Cardiac muscle cell (in vitro differentiated cells and primary cell): ENCODE data around the gene NFATC1. TPM values are rescaled to one million over a fixed set of nuclear protein-coding genes. Genes with fewer than 3 reads are reported as not detected.

Source experiments
- DNase-seq, 2 donors: peaks; one replicate each; pipeline versions ENCODE4 v3.0.0 to v3.0.0-alpha.2; 2010 to 2017; ENCODE audit warnings: low read depth in 1 of 2, low spot score in 1 of 2
- H3K27ac ChIP-seq: fragments of 200-600 bp; sonication (generic); 2 replicates; pipeline ENCODE4 v1.5.1; 2016
- H3K27me3 ChIP-seq: fragments of 200-600 bp; sonication (generic); 2 replicates; pipeline ENCODE4 v1.6.0; 2016; ENCODE audit warnings: control low read depth
- H3K36me3 ChIP-seq: fragments of 200-600 bp; sonication (generic); 2 replicates; pipeline ENCODE4 v1.5.1; 2016; ENCODE audit warnings: control low read depth
- H3K4me1 ChIP-seq: fragments of 200-600 bp; sonication (generic); 2 replicates; pipeline ENCODE4 v1.8.1; 2017; ENCODE audit warnings: low read depth, mild to moderate bottlenecking, mixed run types
- H3K4me3 ChIP-seq: fragments of 200-600 bp; sonication (generic); 2 replicates; pipeline ENCODE4 v1.5.1; 2016; ENCODE audit warnings: mild to moderate bottlenecking
- H3K9me3 ChIP-seq: fragments of 200-600 bp; sonication (generic); 2 replicates; pipeline ENCODE4 v1.5.1; 2017; ENCODE audit warnings: low read depth, mild to moderate bottlenecking, control low read depth
- CTCF ChIP-seq: IDR thresholded peaks from 2 replicates; pipeline ENCODE4 v1.5.1; 2012; ENCODE audit warnings: low read depth, mild to moderate bottlenecking, low read length
- polyA plus RNA-seq: library from polyadenylated mRNA; unstranded; fragments of >200 nt; fragmentation: Nextera tagmentation; extraction: Ambion mirVana; gene quantifications from 2 replicates; pipeline ENCODE4 v1.2.1, GENCODE V29; 2016
- total RNA-seq: library from RNA; depleted of rRNA; stranded (reverse); fragments of >200 nt; gene quantifications from 2 replicates; pipeline ENCODE4 v1.2.3, GENCODE V29; 2016

Gene NFATC1
- total and polyA plus RNA-seq, 2 experiments from 2014 or later = 10.8 to 11.7 TPM

GRCh38 chr18:79515331-79515730, 119.6 kb downstream of the NFATC1 start:
- no peak for DNase-seq
- Histone ChIP-seq H3K27me3 (no peaks in the 10 kb centered on the region), H3K4me1 (peaks cover 15% of the 10 kb centered on the region), H3K4me3 (no peak overlapping the region), H3K9me3 (no peaks in the 10 kb centered on the region), H3K36me3 (no peaks in the 10 kb centered on the region), H3K27ac (no peak overlapping the region)
- no peak for TF ChIP-seq CTCF

- no peak overlapping the region for H3K4me3 ChIP-seq
- H3K27me3 ChIP-seq = no peaks in the 10 kb centered on the region
- no peaks in the 10 kb centered on the region for H3K9me3 ChIP-seq
- peak in 1 of 2 donors; percentile 31 for DNase-seq
- H3K4me1 ChIP-seq = peaks cover 15% of the 10 kb centered on the region
- H3K27ac ChIP-seq = peak overlapping the region; percentile 25
- no peak for TF ChIP-seq CTCF
- no peaks in the 10 kb centered on the region for H3K36me3 ChIP-seq
Observed at GRCh38 chr18:79515944-79516351, 120.2 kb downstream of the NFATC1 start.

- Histone ChIP-seq H3K4me3 (no peak overlapping the region), H3K27ac (peak overlapping the region; percentile 25), H3K36me3 (no peaks in the 10 kb centered on the region), H3K4me1 (peaks cover 15% of the 10 kb centered on the region), H3K9me3 (no peaks in the 10 kb centered on the region), H3K27me3 (no peaks in the 10 kb centered on the region)
- TF ChIP-seq CTCF = no peak
- DNase-seq = no peak
Observed at GRCh38 chr18:79516441-79516931, 120.8 kb downstream of the NFATC1 start.

GRCh38 chr18:79517341-79517740, 121.6 kb downstream of the NFATC1 start:
- H3K27me3 ChIP-seq = no peaks in the 10 kb centered on the region
- peaks cover 15% of the 10 kb centered on the region for H3K4me1 ChIP-seq
- H3K9me3 ChIP-seq = no peaks in the 10 kb centered on the region
- H3K4me3 ChIP-seq = no peak overlapping the region
- H3K27ac ChIP-seq = no peak overlapping the region
- no peak for TF ChIP-seq CTCF
- no peaks in the 10 kb centered on the region for H3K36me3 ChIP-seq
- no peak for DNase-seq

GRCh38 chr18:79518028-79518682, 122.4 kb downstream of the NFATC1 start:
- TF ChIP-seq CTCF = no peak
- Histone ChIP-seq H3K27me3 (no peaks in the 10 kb centered on the region), H3K36me3 (no peaks in the 10 kb centered on the region), H3K4me3 (no peak overlapping the region), H3K4me1 (peaks cover 15% of the 10 kb centered on the region), H3K9me3 (no peaks in the 10 kb centered on the region), H3K27ac (no peak overlapping the region)
- DNase-seq = no peak
